Stomach (tissue), 9 donors: ENCODE results near the gene TATDN2. TPM values are rescaled to one million over a fixed set of nuclear protein-coding genes. Genes with fewer than 3 reads are reported as not detected.

Experiments
- DNase-seq, 2 donors: peaks; one replicate each; pipeline versions ENCODE4 v3.0.0 to v3.0.0-alpha.2; 2013 to 2019
- H3K27ac ChIP-seq, 5 donors: fragments of 200-600 bp in 4 of 5; sonication (generic) in 4 of 5; one replicate each; pipeline ENCODE4 v1.5.1; 2013 to 2019; ENCODE audit warnings: mild to moderate bottlenecking in 1 of 5, moderate library complexity in 1 of 5
- H3K27me3 ChIP-seq, 3 donors: fragments of 200-600 bp; sonication (generic); one replicate each; pipeline ENCODE4 v1.5.1; 2017 to 2019; ENCODE audit warnings: mixed run types in 1 of 3
- H3K36me3 ChIP-seq, 4 donors: fragments of 200-600 bp; sonication (generic); 1 replicate in 3 of 4; 2 replicates in 1 of 4; pipeline ENCODE4 v1.5.1; 2016 to 2019
- H3K4me1 ChIP-seq, 4 donors: fragments of 200-600 bp; sonication (generic); one replicate each; pipeline ENCODE4 v1.5.1; 2016 to 2019
- H3K4me3 ChIP-seq, 4 donors: fragments of 200-600 bp; sonication (generic) in 3 of 4; one replicate each; pipeline ENCODE4 v1.5.1; 2016 to 2019; ENCODE audit warnings: mild to moderate bottlenecking in 1 of 4
- H3K9me3 ChIP-seq, 4 donors: fragments of 200-600 bp; sonication (generic); one replicate each; pipeline ENCODE4 v1.5.1; 2016 to 2019
- CTCF ChIP-seq, 7 experiments: fragments of 450-650 bp in 4 of 7; fragments of 200-600 bp in 3 of 7; sonication (generic) in 3 of 7; IDR thresholded peaks; one replicate each; pipeline ENCODE4 v1.5.1; 2016 to 2019; ENCODE audit warnings: antibody characterized with exemption in 7 of 7, control low read depth in 2 of 7, mild to moderate bottlenecking in 1 of 7
- EP300 ChIP-seq: sonication (generic); formaldehyde crosslinking; IDR thresholded peaks from one replicate; pipeline ENCODE4 v1.6.1; 2017; ENCODE audit warnings: antibody characterized with exemption
- POLR2A ChIP-seq, 4 donors: fragments of 450-650 bp; IDR thresholded peaks; one replicate each; pipeline ENCODE4 v1.6.1; 2016; ENCODE audit warnings: antibody characterized with exemption in 4 of 4, control low read depth in 2 of 4, mild to moderate bottlenecking in 1 of 4, moderate library complexity in 1 of 4
- POLR2AphosphoS5 ChIP-seq, 3 donors: sonication (generic); formaldehyde crosslinking; IDR thresholded peaks; one replicate each; pipeline ENCODE4 v1.6.1; 2016; ENCODE audit warnings: antibody characterized with exemption in 3 of 3
- WGBS, 5 donors: extraction: QIAGEN DNeasy Blood & Tissue Kit in 3 of 5; methylation state at CpG; one replicate each; pipeline versions ENCODE4 v1.1.5 to v1.1.7; 2013 to 2018; 5-methylcytosine and 5-hydroxymethylcytosine counted together
- intact Hi-C: fragments of 100-400 bp; cut with DNase I; formaldehyde crosslinking; loops from one replicate; pipeline ENCODE4 v1.15.1; 2023; ENCODE audit warnings: low total_unique reads
- polyA plus RNA-seq, 3 donors: library from polyadenylated mRNA; stranded (reverse); fragments of 200-250 nt; gene quantifications; one replicate each; pipeline ENCODE4 v1.2.3, GENCODE V29; 2013
- total RNA-seq, 5 donors: library from RNA; depleted of rRNA; stranded (reverse); fragments of >200 nt; gene quantifications; one replicate each; pipeline versions ENCODE4 v1.1.0 to v1.2.3, GENCODE V29; 2014 to 2016
- donor health status: healthy with polysubstance abuse.
- donor health status: Bipolar disorder and iron deficiency.
- donor health status: healthy.

TATDN2 gene
- total and polyA plus RNA-seq, 8 donors = 10.4 to 37.5 (median 17.1) TPM

GRCh38 chr3:10311710-10312109 is 63.5 kb downstream of the TATDN2 start:
- H3K27ac ChIP-seq = no peak overlapping the region
- no peak overlapping the region for H3K4me3 ChIP-seq
- H3K36me3 ChIP-seq = peaks cover 67 to 100% (median 98%) of the 10 kb centered on the region in 4 donors
- no peaks in the 10 kb centered on the region for H3K9me3 ChIP-seq
- 89 to 93% (median 91%) methylated on average over 6 to 13 of the region's 13 CpGs for WGBS, 5 donors
- H3K27me3 ChIP-seq = no peaks in the 10 kb centered on the region
- H3K4me1 ChIP-seq = peaks cover 0 to 20% (median 3%) of the 10 kb centered on the region in 4 donors
- intact Hi-C loops = no loop called here
- TF ChIP-seq POLR2AphosphoS5 (IDR thresholded peaks at IDR 0.05) = no peak
- TF ChIP-seq EP300 = no peak
- no peak for TF ChIP-seq CTCF (IDR thresholded peaks at IDR 0.05)
- DNase-seq = no peak

GRCh38 chr3:10312391-10312790 is 64.1 kb downstream of the TATDN2 start:
- intact Hi-C loops = no loop called here
- DNase-seq = no peak
- peaks cover 66 to 100% (median 98%) of the 10 kb centered on the region in 4 donors for H3K36me3 ChIP-seq

GRCh38 chr3:10312861-10313260 is 64.6 kb downstream of the TATDN2 start:
- no peak overlapping the region for H3K4me3 ChIP-seq
- intact Hi-C loops = no loop called here
- no peak overlapping the region for H3K27ac ChIP-seq
- no peak for DNase-seq
- H3K9me3 ChIP-seq = no peaks in the 10 kb centered on the region
- 69 to 80% (median 75%) methylated on average over 3 of the region's 3 CpGs for WGBS, 5 donors
- peaks cover 0 to 32% (median 12%) of the 10 kb centered on the region in 4 donors for H3K4me1 ChIP-seq
- no peak for TF ChIP-seq POLR2A (IDR thresholded peaks at IDR 0.05)
- no peak for TF ChIP-seq EP300
- TF ChIP-seq CTCF (IDR thresholded peaks at IDR 0.05) = no peak
- no peak for TF ChIP-seq POLR2AphosphoS5 (IDR thresholded peaks at IDR 0.05)
- H3K27me3 ChIP-seq = no peaks in the 10 kb centered on the region
- peaks cover 67 to 100% (median 98%) of the 10 kb centered on the region in 4 donors for H3K36me3 ChIP-seq

More at GRCh38 chr3:10312391-10312790, 64.1 kb downstream of the TATDN2 start:
- no peak overlapping the region for H3K27ac ChIP-seq
- WGBS, 5 donors = 76 to 91% (median 84%) methylated on average over 10 of the region's 10 CpGs
- H3K4me3 ChIP-seq = no peak overlapping the region
- no peaks in the 10 kb centered on the region for H3K27me3 ChIP-seq
- TF ChIP-seq POLR2AphosphoS5 (IDR thresholded peaks at IDR 0.05) = no peak
- no peak for TF ChIP-seq CTCF (IDR thresholded peaks at IDR 0.05)
- no peak for TF ChIP-seq POLR2A (IDR thresholded peaks at IDR 0.05)
- no peak for TF ChIP-seq EP300
- no peaks in the 10 kb centered on the region for H3K9me3 ChIP-seq
- H3K4me1 ChIP-seq = peaks cover 0 to 27% (median 8%) of the 10 kb centered on the region in 4 donors

GRCh38 chr3:10315101-10315500 is 66.8 kb downstream of the TATDN2 start:
- no peak for DNase-seq
- peaks cover 9 to 54% (median 33%) of the 10 kb centered on the region in 4 donors for H3K4me1 ChIP-seq
- 83 to 92% (median 88%) methylated on average over 10 to 14 of the region's 14 CpGs for WGBS, 5 donors
- peaks cover 73 to 91% (median 89%) of the 10 kb centered on the region in 4 donors for H3K36me3 ChIP-seq
- no peak overlapping the region for H3K27ac ChIP-seq
- TF ChIP-seq POLR2AphosphoS5 (IDR thresholded peaks at IDR 0.05) = no peak
- TF ChIP-seq CTCF (IDR thresholded peaks at IDR 0.05) = no peak
- no peak for TF ChIP-seq POLR2A (IDR thresholded peaks at IDR 0.05)
- TF ChIP-seq EP300 = no peak
- no peaks in the 10 kb centered on the region for H3K27me3 ChIP-seq
- H3K9me3 ChIP-seq = no peaks in the 10 kb centered on the region
- no peak overlapping the region for H3K4me3 ChIP-seq
- intact Hi-C loops = no loop called here
